ENCODE results near the gene TSNAXIP1. TPM values are rescaled to one million over a fixed set of nuclear protein-coding genes. Genes with fewer than 3 reads are reported as not detected.

The TSNAXIP1 gene
- total RNA-seq (2014; rRNA removed; shearing (Covaris generic)) (2.4 TPM in 1 of 2 replicates, not detected in the other), polyA plus RNA-seq (2016; fragmentation: Nextera tagmentation; extraction: Ambion mirVana) (0.97 and 1.4 TPM in 2 replicates)
- long read RNA-seq, result 0 reads

DNA sequence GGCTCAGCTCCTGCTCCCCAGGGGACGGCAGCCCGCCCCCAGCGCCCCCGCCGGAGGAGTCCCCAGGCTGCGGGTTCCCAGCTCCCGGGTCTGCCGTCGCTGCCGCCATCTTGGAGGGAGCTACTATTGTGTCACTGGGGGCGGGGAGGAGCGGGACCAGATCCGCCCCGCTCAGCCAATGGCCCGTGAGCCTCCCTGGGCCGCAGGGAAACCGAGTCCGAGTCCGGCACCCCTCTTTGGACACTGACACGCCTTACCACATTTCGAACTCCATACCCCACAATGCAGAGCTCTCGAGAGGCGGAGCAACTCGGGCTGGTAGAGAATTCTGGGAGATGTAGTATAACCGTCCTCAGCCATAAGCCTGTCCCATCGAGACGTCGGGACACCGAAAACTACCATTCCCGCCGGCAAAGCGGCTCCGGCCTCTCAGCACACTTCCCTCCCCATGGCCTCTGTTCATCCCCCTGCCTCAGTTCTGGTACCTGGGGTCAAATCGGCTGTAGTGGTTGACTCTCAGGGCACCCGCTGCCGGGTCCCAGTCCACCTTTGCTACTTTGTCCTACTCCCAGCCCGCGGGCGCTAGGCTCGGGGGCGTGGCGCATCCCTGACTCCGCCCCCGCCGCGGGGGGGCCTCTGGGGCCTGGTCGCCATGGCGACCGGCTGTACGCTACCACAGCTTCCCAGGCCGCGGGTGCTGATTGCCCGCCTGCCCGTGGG is at the start of gene TSNAXIP1, which contains the start of gene RANBP10:
TSS of gene TSNAXIP1 (plus strand) at position 462 of the 720 bp plus-strand sequence. CDS start 261 bp downstream, outside the sequence.
TSS of gene RANBP10 (minus strand) at position 133 of the 720 bp plus-strand sequence. CDS start at position 109, 24 bp downstream.
- H3K4me3 Mint-ChIP-seq, result peak within 1 kb of the TSS; percentile 93
- peak within 1 kb of the TSS; percentile 92 for H3K27ac Mint-ChIP-seq
- peaks cover 6% of the 10 kb centered on the region; the same call in 1 of the 2 replicates for H4K20me1 ChIP-seq (replicated peaks; ENCODE audit: insufficient read depth)
- H3K9me3 Mint-ChIP-seq, result no peaks in the 10 kb centered on the region; the same call in 2 of the 3 replicates
- no peaks in the 10 kb centered on the region for H3K27me3 ChIP-seq (ENCODE audit: insufficient read depth)
- peaks cover 38% of the 10 kb centered on the region for H3K79me2 ChIP-seq (replicated peaks; ENCODE audit: insufficient read depth)
- peak within 1 kb of the TSS; percentile 87 for H2AFZ ChIP-seq
- H3K27ac ChIP-seq (ENCODE audit: low read depth), result peak within 1 kb of the TSS; percentile 58; the same call in 1 of the 2 replicates
- DNase-seq (ENCODE audit: low spot score) (peak; percentile 100), ATAC-seq (peak; percentile 95)
- H3K36me3 Mint-ChIP-seq (ENCODE audit: low read depth), result peaks cover 27% of the 10 kb centered on the region
- H3K36me3 ChIP-seq (ENCODE audit: insufficient read depth), result peaks cover 7% of the 10 kb centered on the region; the same call in 1 of the 2 replicates
- no peaks in the 10 kb centered on the region for H3K27me3 Mint-ChIP-seq (ENCODE audit: insufficient read depth, low read depth, poor library complexity)
- no peaks in the 10 kb centered on the region for H3K9me2 ChIP-seq (ENCODE audit: insufficient read depth)
- H3K4me2 ChIP-seq, result peak within 1 kb of the TSS; percentile 85
- H3K4me1 ChIP-seq (ENCODE audit: insufficient read depth), result peaks cover 8% of the 10 kb centered on the region
- H3K4me1 Mint-ChIP-seq, result peaks cover 9% of the 10 kb centered on the region
- peaks cover 6% of the 10 kb centered on the region; the same call in 1 of the 2 replicates for H3F3A ChIP-seq (replicated peaks; ENCODE audit: low read depth)
- TF ChIP-seq CREB1 (CRISPR knock-in tag; IDR thresholded peaks at IDR 0.05; ENCODE audit: low read depth) (peak; percentile 53), ETS1 (IDR thresholded peaks at IDR 0.05) (peak; percentile 99), STAT1 (IDR thresholded peaks at IDR 0.05; ENCODE audit: unreplicated experiment) (no peak), POLR2AphosphoS5 (IDR thresholded peaks at IDR 0.05; ENCODE audit: low read depth) (peak; percentile 93)
- H3K4me3 ChIP-seq, result peak within 1 kb of the TSS; percentile 86

DNA sequence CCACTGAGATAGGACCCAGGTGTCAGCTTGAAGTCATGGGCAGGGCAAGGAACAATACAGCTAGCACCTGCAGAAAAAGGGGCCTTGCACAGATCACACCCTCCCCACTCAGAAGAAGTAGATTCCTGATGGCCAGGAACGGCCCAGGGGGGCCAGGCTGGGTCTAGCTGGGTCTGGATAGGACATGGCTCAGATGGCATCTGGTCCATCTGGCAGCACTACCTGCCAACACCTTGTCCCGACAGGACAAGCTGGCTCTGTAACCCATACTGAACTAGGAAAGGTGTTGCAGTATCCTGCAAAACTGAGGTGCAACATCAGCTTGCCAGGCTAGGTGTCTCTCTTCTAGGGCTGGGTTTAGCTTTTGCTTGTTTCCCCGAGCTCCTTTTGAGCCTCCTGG is 48.7 kb upstream of the TSNAXIP1 start:
- H3K27me3 ChIP-seq (ENCODE audit: insufficient read depth), result no peaks in the 10 kb centered on the region
- H3K4me1 ChIP-seq (ENCODE audit: insufficient read depth), result no peaks in the 10 kb centered on the region
- peaks cover 2% of the 10 kb centered on the region for H3K27me3 Mint-ChIP-seq (ENCODE audit: insufficient read depth, low read depth, poor library complexity)
- no peaks in the 10 kb centered on the region for H3K36me3 ChIP-seq (ENCODE audit: insufficient read depth)
- no peak overlapping the region for H3K27ac ChIP-seq (ENCODE audit: low read depth)
- no peaks in the 10 kb centered on the region for H3F3A ChIP-seq (replicated peaks; ENCODE audit: low read depth)
- peaks cover 5% of the 10 kb centered on the region; the same call in 1 of the 2 replicates for H4K20me1 ChIP-seq (replicated peaks; ENCODE audit: insufficient read depth)
- no peaks in the 10 kb centered on the region for H3K36me3 Mint-ChIP-seq (ENCODE audit: low read depth)
- DNase-seq (ENCODE audit: low spot score), result no peak
- no peaks in the 10 kb centered on the region for H3K9me3 Mint-ChIP-seq
- no peaks in the 10 kb centered on the region; the same call in 2 of the 3 replicates for H3K4me1 Mint-ChIP-seq
- no peak overlapping the region for H3K4me2 ChIP-seq
- no peak overlapping the region for H2AFZ ChIP-seq
- no peak for ATAC-seq
- H3K27ac Mint-ChIP-seq, result no peak overlapping the region
- H3K4me3 ChIP-seq, result no peak overlapping the region
- no peaks in the 10 kb centered on the region for H3K9me2 ChIP-seq (ENCODE audit: insufficient read depth)
- no peaks in the 10 kb centered on the region for H3K79me2 ChIP-seq (replicated peaks; ENCODE audit: insufficient read depth)
- H3K4me3 Mint-ChIP-seq, result no peak overlapping the region
- no peak for TF ChIP-seq NANOG (IDR thresholded peaks at IDR 0.05; ENCODE audit: borderline replicate concordance)
- TF ChIP-seq, protein P1, sequence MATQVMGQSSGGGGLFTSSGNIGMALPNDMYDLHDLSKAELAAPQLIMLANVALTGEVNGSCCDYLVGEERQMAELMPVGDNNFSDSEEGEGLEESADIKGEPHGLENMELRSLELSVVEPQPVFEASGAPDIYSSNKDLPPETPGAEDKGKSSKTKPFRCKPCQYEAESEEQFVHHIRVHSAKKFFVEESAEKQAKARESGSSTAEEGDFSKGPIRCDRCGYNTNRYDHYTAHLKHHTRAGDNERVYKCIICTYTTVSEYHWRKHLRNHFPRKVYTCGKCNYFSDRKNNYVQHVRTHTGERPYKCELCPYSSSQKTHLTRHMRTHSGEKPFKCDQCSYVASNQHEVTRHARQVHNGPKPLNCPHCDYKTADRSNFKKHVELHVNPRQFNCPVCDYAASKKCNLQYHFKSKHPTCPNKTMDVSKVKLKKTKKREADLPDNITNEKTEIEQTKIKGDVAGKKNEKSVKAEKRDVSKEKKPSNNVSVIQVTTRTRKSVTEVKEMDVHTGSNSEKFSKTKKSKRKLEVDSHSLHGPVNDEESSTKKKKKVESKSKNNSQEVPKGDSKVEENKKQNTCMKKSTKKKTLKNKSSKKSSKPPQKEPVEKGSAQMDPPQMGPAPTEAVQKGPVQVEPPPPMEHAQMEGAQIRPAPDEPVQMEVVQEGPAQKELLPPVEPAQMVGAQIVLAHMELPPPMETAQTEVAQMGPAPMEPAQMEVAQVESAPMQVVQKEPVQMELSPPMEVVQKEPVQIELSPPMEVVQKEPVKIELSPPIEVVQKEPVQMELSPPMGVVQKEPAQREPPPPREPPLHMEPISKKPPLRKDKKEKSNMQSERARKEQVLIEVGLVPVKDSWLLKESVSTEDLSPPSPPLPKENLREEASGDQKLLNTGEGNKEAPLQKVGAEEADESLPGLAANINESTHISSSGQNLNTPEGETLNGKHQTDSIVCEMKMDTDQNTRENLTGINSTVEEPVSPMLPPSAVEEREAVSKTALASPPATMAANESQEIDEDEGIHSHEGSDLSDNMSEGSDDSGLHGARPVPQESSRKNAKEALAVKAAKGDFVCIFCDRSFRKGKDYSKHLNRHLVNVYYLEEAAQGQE (IDR thresholded peaks at IDR 0.05; ENCODE audit: unreplicated experiment), result no peak
- TF ChIP-seq, protein P2, sequence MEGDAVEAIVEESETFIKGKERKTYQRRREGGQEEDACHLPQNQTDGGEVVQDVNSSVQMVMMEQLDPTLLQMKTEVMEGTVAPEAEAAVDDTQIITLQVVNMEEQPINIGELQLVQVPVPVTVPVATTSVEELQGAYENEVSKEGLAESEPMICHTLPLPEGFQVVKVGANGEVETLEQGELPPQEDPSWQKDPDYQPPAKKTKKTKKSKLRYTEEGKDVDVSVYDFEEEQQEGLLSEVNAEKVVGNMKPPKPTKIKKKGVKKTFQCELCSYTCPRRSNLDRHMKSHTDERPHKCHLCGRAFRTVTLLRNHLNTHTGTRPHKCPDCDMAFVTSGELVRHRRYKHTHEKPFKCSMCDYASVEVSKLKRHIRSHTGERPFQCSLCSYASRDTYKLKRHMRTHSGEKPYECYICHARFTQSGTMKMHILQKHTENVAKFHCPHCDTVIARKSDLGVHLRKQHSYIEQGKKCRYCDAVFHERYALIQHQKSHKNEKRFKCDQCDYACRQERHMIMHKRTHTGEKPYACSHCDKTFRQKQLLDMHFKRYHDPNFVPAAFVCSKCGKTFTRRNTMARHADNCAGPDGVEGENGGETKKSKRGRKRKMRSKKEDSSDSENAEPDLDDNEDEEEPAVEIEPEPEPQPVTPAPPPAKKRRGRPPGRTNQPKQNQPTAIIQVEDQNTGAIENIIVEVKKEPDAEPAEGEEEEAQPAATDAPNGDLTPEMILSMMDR (conservative IDR thresholded peaks at IDR 0.05; ENCODE audit: low read depth in 2 of 2), result no peak

Measured in GM23338 (cell line).